Measurements from ENCODE around the gene EHMT1. TPM values are rescaled to one million over a fixed set of nuclear protein-coding genes. Genes with fewer than 3 reads are reported as not detected.

The EHMT1 gene
- total and polyA plus RNA-seq, 2 experiments from 2014 or later, result 46.0 to 47.7 TPM

- Histone ChIP-seq H2AFZ (no peak overlapping the region), H3K9me3 (ENCODE audit: low read depth) (no peaks in the 10 kb centered on the region), H3K4me1 (ENCODE audit: insufficient read depth) (no peaks in the 10 kb centered on the region), H3K79me2 (peaks cover 89% of the 10 kb centered on the region), H4K20me1 (ENCODE audit: insufficient read depth, poor library complexity, severe bottlenecking) (peaks cover 66% of the 10 kb centered on the region), H3K4me2 (no peak overlapping the region), H3K27ac (peak overlapping the region; percentile 31), H3K4me3 (no peak overlapping the region), H3K9me2 (replicated peaks; ENCODE audit: insufficient read depth) (no peaks in the 10 kb centered on the region), H3K36me3 (replicated peaks; ENCODE audit: insufficient read depth, low read depth) (no peaks in the 10 kb centered on the region), H3K27me3 (no peaks in the 10 kb centered on the region)
- DNase-seq (ENCODE audit: low spot score), result no peak
- WGBS (ENCODE audit: low lambda C conversion rate, missing lambda C conversion rate), result over 99% methylated on average over 6 of the region's 6 CpGs
- TF ChIP-seq EZH2phosphoT487 (IDR thresholded peaks at IDR 0.05; ENCODE audit: low read depth, severe bottlenecking, unreplicated experiment) (no peak), EZH2 (IDR thresholded peaks at IDR 0.05; ENCODE audit: borderline replicate concordance) (no peak), CTCF (IDR thresholded peaks at IDR 0.05; ENCODE audit: poor library complexity) (no peak)
Measured at GRCh38 chr9:137690930-137691645, 72.3 kb downstream of the EHMT1 start.

GRCh38 chr9:137691646-137692351, 73.0 kb downstream of the EHMT1 start:
- Histone ChIP-seq H3K4me3 (no peak overlapping the region), H3K36me3 (replicated peaks; ENCODE audit: insufficient read depth, low read depth) (no peaks in the 10 kb centered on the region), H3K9me2 (replicated peaks; ENCODE audit: insufficient read depth) (no peaks in the 10 kb centered on the region), H3K79me2 (peaks cover 89% of the 10 kb centered on the region), H3K27ac (no peak overlapping the region), H2AFZ (no peak overlapping the region), H3K4me2 (no peak overlapping the region), H3K9me3 (ENCODE audit: low read depth) (no peaks in the 10 kb centered on the region), H4K20me1 (ENCODE audit: insufficient read depth, poor library complexity, severe bottlenecking) (peaks cover 69% of the 10 kb centered on the region), H3K27me3 (no peaks in the 10 kb centered on the region), H3K4me1 (ENCODE audit: insufficient read depth) (no peaks in the 10 kb centered on the region)
- 97% methylated on average over 12 of the region's 12 CpGs for WGBS (ENCODE audit: low lambda C conversion rate, missing lambda C conversion rate)
- TF ChIP-seq EZH2phosphoT487 (IDR thresholded peaks at IDR 0.05; ENCODE audit: low read depth, severe bottlenecking, unreplicated experiment) (no peak), EZH2 (IDR thresholded peaks at IDR 0.05; ENCODE audit: borderline replicate concordance) (no peak), CTCF (IDR thresholded peaks at IDR 0.05; ENCODE audit: poor library complexity) (no peak)
- no peak for DNase-seq (ENCODE audit: low spot score)

GRCh38 chr9:137694236-137694959, 75.6 kb downstream of the EHMT1 start:
- TF ChIP-seq CTCF (IDR thresholded peaks at IDR 0.05; ENCODE audit: poor library complexity), result no peak
- no peak for TF ChIP-seq EZH2 (IDR thresholded peaks at IDR 0.05; ENCODE audit: borderline replicate concordance)
- TF ChIP-seq EZH2phosphoT487 (IDR thresholded peaks at IDR 0.05; ENCODE audit: low read depth, severe bottlenecking, unreplicated experiment), result no peak
- H3K9me2 ChIP-seq (replicated peaks; ENCODE audit: insufficient read depth), result no peaks in the 10 kb centered on the region
- no peak for DNase-seq (ENCODE audit: low spot score)
- no peak overlapping the region for H3K27ac ChIP-seq
- H2AFZ ChIP-seq, result no peak overlapping the region
- H3K79me2 ChIP-seq, result peaks cover 89% of the 10 kb centered on the region
- H3K27me3 ChIP-seq, result no peaks in the 10 kb centered on the region
- H3K9me3 ChIP-seq (ENCODE audit: low read depth), result no peaks in the 10 kb centered on the region
- no peak overlapping the region for H3K4me3 ChIP-seq
- no peak overlapping the region for H3K4me2 ChIP-seq
- WGBS (ENCODE audit: low lambda C conversion rate, missing lambda C conversion rate), result 93% methylated on average over 25 of the region's 36 CpGs
- H4K20me1 ChIP-seq (ENCODE audit: insufficient read depth, poor library complexity, severe bottlenecking), result peaks cover 79% of the 10 kb centered on the region
- H3K36me3 ChIP-seq (replicated peaks; ENCODE audit: insufficient read depth, low read depth), result no peaks in the 10 kb centered on the region
- H3K4me1 ChIP-seq (ENCODE audit: insufficient read depth), result no peaks in the 10 kb centered on the region
